Erythroblast (primary cell): ENCODE measurements around the gene UFC1.

Experiments used
- GATA1 ChIP-seq: IDR thresholded peaks from 2 replicates; pipeline ENCODE4 v1.6.1; 2011; ENCODE audit warnings: low read depth, mild to moderate bottlenecking, control low read depth, low read length, moderate library complexity
- POLR2A ChIP-seq: IDR thresholded peaks from 2 replicates; pipeline ENCODE4 v1.6.1; 2011; ENCODE audit warnings: mild to moderate bottlenecking, low read length

- TF ChIP-seq POLR2A = no peak
- no peak for TF ChIP-seq GATA1
Observed at GRCh38 chr1:161172349-161172748, 18.6 kb downstream of the UFC1 start.
